ENCODE results near the gene GART.

DNA sequence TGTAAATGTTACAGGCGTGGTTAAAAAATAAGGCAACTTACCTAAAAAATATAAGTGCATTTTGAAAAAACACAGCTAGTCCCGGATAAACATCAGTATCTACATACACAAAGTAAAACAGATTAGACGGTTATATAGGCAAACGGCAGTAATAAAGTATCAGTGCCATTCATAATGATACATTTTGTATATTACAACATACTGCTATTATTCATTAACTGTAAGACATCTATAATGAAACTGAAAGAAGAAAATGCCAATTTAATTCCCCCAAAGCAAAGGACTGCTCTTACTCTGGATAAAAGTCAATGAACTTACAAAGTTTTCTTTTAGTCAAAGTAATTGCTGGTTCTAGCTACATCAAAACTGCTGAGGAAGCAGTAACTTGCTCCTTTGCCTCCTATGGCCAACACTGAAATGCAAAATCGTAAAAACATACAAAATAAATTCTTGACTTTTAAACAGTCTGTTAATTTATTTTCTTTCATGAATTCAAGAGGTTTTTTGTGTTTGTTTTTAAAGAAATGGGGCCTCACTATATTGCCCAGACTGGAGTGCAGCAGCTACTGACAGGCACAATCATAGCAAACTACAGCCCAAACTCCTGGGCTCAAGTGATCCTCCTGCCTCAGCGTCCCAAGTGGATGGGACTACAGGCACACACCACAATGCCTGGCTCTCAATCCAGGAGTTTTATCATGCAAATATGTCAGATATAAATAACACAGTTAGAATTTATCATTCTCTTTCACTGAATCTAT, 86.1 kb downstream of the GART start:
- no peak for TF ChIP-seq POLR2AphosphoS5 (IDR thresholded peaks at IDR 0.05; ENCODE audit: low read depth, low read length)
- TF ChIP-seq TAF1 (IDR thresholded peaks at IDR 0.05; ENCODE audit: borderline replicate concordance, low read depth, low read length), result no peak
